Central memory CD4-positive, alpha-beta T cell (primary cell): ENCODE data around the gene TTC33.
"Not testable (repeated sequence)": the region's sequence is repeated elsewhere in the genome, so short reads cannot be mapped to it uniquely, and the experiment has no call there.

ENCODE experiments used
- DNase-seq: peaks from one replicate; pipeline ENCODE4 v3.0.0; 2022

Gene TTC33

DNA sequence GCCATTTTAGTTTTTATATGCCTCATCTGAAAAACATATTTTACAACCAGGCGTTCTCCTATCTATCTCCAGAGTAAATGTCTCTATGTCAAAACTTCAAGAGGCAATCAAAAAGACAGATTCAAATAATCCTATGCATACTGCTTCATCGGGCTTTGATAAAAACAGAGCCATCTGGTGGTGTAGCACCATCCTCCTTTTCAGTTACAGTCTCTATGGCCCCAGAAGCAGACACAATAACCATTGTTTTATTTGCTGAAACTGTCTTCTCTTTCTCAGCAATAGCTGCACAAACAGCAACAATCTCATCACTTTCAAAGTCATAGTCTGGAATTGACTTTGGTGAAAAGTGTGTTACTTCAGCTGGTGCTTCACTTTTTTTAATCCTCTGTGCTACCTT is 39.8 kb downstream of the TTC33 start:
- no peak for DNase-seq

- DNase-seq: no peak
Measured at GRCh38 chr5:40714001-40714400, 41.8 kb downstream of the TTC33 start.

DNA sequence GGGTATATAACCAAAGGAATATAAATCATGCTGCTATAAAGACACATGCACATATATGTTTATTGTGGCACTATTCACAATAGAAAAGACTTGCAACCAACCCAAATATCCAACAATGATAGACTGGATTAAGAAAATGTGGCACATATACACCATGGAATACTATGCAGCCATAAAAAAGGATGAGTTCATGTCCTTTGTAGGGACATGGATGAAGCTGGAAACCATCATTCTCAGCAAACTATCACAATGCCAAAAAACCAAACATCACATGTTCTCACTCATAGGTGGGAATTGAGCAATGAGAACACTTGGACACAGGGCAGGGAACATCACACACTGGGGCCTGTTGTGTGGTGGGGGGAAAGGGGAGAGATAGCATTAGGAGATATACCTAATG is 45.2 kb downstream of the TTC33 start:
- DNase-seq: not testable (repeated sequence)

DNA sequence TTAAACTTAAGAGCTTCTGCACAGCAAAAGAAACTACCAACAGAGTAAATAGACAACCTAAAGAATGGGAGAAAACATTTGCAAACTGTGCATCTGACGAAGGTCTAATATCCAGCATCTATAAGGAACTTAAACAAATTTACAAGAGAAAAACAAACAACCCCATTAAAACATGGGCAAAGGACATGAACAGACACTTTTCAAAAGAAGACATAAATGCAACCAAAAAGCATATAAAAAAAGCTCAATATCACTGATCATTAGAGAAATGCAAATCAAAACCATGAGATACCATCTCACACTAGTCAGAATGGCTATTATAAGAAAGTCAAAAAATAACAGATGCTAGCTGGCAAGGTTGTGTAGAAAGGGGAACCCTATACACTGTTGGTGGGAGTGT is 50.3 kb downstream of the TTC33 start:
- DNase-seq: not testable (repeated sequence)

DNA sequence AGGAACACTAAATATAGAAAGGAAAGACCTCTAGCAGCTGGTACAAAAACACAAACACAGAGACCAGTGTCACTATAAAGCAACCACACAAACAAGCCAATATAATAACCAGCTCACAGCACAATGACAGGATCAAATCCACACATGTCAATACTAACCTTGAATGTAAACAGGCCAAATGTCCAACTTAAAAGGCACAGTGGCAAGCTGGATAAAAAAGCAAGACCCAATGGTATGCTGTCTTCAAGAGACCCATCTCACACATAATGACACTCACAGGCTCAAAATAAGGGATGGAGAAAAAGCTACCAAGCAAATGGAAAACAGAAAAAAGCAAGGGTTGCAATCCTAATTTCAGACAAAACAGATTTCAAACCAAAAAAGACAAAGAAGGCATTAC is 53.7 kb downstream of the TTC33 start:
- DNase-seq: not testable (repeated sequence)

GRCh38 chr5:40700116-40700782 is 55.5 kb downstream of the TTC33 start:
- DNase-seq: no peak

- DNase-seq: no peak
Measured at GRCh38 chr5:40694433-40694832, 61.3 kb downstream of the TTC33 start.

DNA sequence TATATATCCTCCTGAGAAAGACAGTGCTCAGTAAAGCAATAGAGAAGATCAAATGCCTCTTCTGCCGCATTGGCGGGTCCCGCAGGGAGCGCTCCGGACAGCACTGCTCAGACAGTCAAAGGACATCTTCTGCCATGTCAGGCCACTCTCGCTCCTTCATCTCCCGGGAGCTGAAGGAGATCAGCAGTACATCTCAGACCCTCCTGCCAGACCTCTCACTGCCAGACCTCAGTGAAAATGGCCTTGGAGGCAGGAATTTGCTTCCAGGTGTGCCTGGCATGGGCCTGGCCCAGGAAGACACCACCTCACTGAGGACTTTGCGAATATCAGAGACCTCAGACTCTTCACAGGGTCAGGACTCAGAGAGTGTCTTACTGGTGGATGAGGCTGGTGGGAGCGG is 63.9 kb downstream of the TTC33 start:
- no peak for DNase-seq

DNA sequence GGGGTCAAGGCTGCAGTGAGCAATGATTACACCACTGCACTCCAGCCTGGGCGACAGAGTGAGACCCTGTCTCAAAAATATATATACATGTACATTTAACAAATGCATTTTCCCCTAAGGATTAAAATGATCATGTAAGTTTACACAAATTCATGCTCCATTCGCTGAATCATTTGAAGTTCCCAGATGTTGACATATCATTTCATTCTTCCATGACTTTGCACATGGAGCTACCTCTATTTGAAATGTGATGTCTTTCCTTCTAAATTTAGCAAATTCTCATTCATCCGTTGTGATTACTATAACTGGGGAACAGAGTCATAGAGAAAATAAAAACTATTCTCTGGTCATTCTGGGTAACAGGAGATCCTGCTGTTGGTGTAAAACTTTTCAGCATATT is 65.5 kb downstream of the TTC33 start:
- DNase-seq: no peak

- no peak for DNase-seq
Measured at GRCh38 chr5:40689438-40689837, 66.3 kb downstream of the TTC33 start.

DNA sequence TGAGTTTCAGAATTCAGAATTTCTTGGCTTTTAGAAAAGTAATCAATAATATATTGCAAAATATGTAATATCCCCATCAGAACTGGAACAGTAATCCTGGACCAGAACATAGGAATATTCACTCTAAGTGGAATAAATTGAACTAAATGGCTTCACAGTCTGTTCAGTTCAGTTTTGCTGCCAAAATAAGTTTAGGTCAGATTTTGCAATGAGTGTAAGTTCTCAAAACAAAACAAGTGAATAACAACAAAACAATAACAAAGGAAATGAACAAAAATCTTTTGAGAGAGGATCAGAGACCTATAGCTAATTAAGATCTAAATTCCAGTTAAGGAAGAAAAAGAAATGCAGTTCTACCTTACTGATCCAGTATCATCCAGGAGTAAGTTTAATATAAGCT is 66.8 kb downstream of the TTC33 start:
- no peak for DNase-seq

DNA sequence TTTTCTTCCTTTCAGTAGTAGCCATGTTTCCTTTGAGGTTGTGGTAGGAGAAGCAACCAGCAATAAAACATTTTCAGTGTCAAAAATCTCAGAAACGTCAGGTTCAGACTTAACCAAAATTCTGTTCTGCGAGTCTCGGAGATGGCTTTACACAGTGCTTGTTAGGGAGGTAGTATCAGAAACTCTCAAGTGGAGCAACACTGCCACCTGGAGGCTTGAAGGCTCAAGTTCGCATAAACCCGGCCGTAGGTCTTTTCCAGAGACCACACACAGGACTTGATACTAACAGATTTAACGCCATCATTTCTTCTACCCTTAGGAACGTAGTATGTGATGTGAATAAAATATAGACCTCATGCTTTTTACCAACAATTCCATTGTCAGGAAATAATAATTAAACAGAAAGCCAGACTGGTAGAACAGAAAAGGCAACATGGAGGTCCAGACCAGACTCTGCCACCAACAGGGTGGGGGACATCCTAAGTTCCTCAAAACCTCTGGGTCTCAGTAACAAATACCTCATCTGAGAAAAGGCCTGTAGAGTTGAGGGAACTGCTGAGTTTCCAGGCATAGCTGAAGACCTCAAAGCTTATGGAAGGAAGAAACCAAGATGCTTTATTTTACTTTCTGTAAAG is 67.5 kb downstream of the TTC33 start:
- peak; percentile 79 for DNase-seq

DNA sequence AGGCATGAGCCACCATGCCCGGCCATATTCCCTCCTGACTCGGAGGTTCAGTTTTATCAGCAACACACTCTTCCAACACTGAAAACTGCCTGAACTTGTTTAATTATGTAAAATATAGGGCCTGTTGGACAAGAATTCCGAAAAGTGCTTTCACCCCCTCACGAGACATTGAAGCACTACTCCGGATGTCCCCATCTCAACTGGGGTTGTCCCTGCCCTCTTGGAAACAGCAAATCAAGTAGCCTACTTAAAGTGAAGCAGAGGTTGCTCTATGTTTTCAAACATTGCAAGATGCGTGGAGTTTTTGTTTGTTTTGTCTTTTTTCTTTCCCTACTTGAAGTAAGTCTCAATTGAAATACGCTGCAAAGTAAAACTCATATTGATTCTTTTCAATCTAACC is 68.4 kb downstream of the TTC33 start:
- DNase-seq: no peak

DNA sequence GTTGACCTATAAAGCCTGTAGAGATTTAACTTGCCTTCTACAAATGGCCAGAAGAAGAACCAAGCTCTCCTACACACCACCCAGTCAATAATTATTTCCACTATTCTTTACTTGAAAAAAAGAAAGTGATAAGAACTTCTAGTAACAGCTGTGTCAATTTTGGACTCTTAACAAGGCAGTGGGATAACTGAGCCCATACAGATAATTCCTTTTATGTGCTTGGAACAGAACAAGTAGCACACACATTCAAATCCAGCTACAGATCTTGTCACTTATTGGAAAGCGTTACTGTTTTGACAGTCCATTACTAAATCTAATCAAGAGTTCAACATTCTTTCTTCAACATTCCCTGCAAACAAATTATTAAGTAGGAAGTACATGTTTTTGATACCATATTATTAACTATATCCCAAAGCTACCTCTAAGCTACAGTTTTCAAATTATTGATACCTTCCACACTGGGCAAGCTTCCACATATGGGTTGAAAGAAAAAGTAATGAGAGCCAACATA is 69.7 kb downstream of the TTC33 start:
- DNase-seq: no peak

- DNase-seq: no peak
Measured at GRCh38 chr5:40685193-40685592, 70.6 kb downstream of the TTC33 start.

DNA sequence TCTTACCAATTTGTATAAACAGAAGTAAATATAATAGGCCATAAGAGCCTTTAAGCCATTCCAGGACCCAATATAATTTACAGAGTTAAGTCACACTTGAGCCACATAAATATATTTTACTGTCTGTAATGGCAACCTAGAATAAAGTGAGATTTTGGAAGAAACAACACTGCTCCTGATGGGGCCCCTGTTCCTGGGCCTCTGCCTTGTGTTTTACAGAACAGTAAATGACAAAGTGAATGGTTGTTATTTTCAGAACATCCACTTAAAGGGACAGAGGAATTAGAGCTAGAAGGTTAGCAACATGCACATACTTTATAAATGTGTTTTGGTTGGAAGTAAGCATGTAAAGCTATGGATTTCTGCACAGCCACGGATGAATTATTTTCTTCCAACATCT is 72.5 kb downstream of the TTC33 start:
- no peak for DNase-seq

DNA sequence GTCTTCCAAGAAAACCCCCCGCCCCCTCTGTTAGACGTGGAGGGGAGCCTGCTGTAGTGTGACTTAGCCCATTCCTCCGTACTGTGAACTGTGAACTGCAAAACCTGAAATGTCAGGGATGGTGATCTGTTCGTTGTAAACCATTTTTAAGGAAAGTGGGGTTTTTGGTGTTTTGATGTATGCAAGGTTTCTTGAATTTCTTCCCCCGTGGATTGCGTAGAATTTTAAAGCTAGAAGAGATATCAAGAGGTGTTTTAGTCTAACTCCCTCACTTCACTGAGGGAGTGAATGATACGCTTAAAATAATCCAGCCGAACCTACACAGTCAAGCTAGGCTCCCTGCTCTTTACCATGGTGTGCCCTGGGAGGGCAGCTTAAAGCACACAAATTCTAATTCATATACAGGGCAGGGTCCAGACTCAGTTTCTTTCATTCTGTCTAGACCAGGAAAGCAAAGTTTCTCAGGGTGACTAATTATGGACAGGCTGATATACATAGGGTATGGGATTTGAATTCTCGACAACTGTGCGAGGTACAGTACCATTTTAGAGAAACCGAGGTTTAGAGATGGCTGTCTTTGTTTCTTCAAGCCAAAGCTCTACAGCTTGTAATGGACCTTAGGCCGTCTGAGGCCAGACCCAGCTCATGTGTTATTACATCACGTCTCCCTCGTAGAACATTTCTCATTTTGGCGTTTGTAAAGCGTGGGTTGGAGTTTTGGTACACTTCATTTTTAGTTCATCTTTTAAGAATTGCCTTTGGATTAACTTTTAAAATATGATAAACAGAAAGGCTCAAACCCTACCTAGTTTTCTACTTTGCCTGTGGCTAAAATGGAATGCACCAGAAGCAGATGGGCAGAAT is 73.4 kb downstream of the TTC33 start:
- DNase-seq: no peak

DNA sequence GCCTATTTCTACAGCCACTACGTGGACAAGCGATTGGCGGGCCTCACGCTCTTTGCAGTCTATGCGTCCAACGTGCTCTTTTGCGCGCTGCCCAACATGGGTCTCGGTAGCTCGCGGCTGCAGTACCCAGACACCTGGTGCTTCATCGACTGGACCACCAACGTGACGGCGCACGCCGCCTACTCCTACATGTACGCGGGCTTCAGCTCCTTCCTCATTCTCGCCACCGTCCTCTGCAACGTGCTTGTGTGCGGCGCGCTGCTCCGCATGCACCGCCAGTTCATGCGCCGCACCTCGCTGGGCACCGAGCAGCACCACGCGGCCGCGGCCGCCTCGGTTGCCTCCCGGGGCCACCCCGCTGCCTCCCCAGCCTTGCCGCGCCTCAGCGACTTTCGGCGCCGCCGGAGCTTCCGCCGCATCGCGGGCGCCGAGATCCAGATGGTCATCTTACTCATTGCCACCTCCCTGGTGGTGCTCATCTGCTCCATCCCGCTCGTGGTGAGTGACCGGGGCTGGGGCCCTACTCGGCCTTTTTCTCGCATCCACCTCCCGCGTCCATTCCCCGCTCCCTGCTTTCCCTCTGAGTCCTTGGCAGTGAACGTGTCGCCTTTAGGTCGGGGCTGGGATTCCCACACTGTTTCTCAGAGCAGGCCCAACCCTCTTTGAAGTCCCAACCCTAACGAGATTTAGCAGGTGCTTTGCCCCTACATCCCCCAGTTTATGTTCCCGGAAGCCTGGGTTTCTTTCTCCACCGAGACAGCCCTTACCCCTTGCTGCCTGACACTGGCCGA is 74.2 kb downstream of the TTC33 start:
- DNase-seq: no peak

DNA sequence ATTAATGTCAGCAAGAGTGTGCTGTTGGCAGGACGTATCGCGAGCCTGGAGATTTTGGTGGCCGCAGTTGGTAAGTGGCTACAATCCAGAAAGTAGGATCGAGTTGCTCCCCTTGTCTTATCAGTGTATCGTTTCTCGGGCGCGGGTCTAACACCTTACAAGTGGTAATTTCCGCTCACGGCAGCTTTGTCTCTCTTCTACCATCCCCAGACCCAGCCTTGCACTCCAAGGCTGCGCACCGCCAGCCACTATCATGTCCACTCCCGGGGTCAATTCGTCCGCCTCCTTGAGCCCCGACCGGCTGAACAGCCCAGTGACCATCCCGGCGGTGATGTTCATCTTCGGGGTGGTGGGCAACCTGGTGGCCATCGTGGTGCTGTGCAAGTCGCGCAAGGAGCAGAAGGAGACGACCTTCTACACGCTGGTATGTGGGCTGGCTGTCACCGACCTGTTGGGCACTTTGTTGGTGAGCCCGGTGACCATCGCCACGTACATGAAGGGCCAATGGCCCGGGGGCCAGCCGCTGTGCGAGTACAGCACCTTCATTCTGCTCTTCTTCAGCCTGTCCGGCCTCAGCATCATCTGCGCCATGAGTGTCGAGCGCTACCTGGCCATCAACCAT is 74.9 kb downstream of the TTC33 start:
- DNase-seq: peak; percentile 55

GRCh38 chr5:40679913-40680681 is 75.7 kb downstream of the TTC33 start, which contains the start of gene PTGER4:
Gene PTGER4 (plus strand): TSS chr5:40679915. CDS start chr5:40680994, 1,079 bp downstream.
- no peak for DNase-seq

- DNase-seq: peak; percentile 90
Measured at GRCh38 chr5:40679148-40679912, 76.4 kb downstream of the TTC33 start.
